K562 (cell line): ENCODE results near the gene RNF187. TPM values are rescaled to one million over a fixed set of nuclear protein-coding genes. Genes with fewer than 3 reads are reported as not detected.

Experiments
- ATAC-seq: fragments of 200-7000 bp; cut with Tn5 transposase; 3 replicates; pipeline ENCODE4 v1.9.1; 2020; ENCODE audit warnings: moderate library complexity
- BruUV-seq: library from RNA; stranded (reverse); fragments of 400-500 nt; replicated peaks from 2 replicates; lab custom pipeline; 2021; lab: Mats Ljungman, UMichigan
- CTCF ChIA-PET: fragments of 300-600 bp; formaldehyde crosslinking; extraction: SDS; loops from one replicate; lab custom pipeline; 2021; ENCODE audit warnings: low intra/inter-chr PET ratio; lab: Yijun Ruan, JAX
- POLR2A ChIA-PET: fragments of 300-600, 350-650 bp; sonication (Branson Sonifier 250); formaldehyde crosslinking; extraction: SDS; loops from one replicate; lab custom pipeline; 2021; ENCODE audit warnings: antibody characterized with exemption, inconsistent platforms; lab: Yijun Ruan, JAX
- DNase-seq, 4 experiments: peaks; one replicate each; pipeline versions ENCODE4 v3.0.0 to v3.0.0-alpha.2; 2011 to 2018; ENCODE audit warnings: low spot score in 3 of 4, mixed read lengths in 3 of 4; ENCODE audit errors: extremely low read depth in 1 of 4
- FAIRE-seq: peaks from 2 replicates; lab custom pipeline; 2011; peaks lifted over from hg19 to GRCh38; lab: Jason Lieb, UNC
- H2AFZ ChIP-seq: 2 replicates; pipeline ENCODE4 v1.6.0; 2011; ENCODE audit warnings: low read depth, low read length, control low read depth, inconsistent platforms
- H3K27ac ChIP-seq: fragments of 200-600 bp; 3 replicates; pipeline ENCODE4 v1.8.0; 2011; ENCODE audit warnings: low read depth, mild to moderate bottlenecking, control low read depth, inconsistent platforms, low read length, moderate library complexity, mixed read lengths; ENCODE audit errors: extremely low read depth
- H3K27me3 ChIP-seq, 2 experiments: fragments of 300-600 bp in 1 of 2; 2 replicates in 1 of 2; 3 replicates in 1 of 2; pipeline versions ENCODE4 v1.6.0 to v1.8.0; 2011; ENCODE audit warnings: inconsistent platforms in 2 of 2, low read length in 2 of 2, mild to moderate bottlenecking in 1 of 2, mixed read lengths in 1 of 2, moderate library complexity in 1 of 2; ENCODE audit not compliant: control insufficient read depth in 2 of 2, insufficient read depth in 2 of 2
- H3K36me3 ChIP-seq: fragments of 300-600 bp; 3 replicates; pipeline ENCODE4 v1.8.0; 2011; ENCODE audit warnings: mild to moderate bottlenecking, low read length, inconsistent platforms; ENCODE audit not compliant: control insufficient read depth, insufficient read depth
- H3K4me1 ChIP-seq, 2 experiments: fragments of 200-600 bp in 1 of 2; replicated peaks in 1 of 2; 2 replicates in 1 of 2; 3 replicates in 1 of 2; pipeline versions ENCODE4 v1.5.1 to v1.8.0; 2011; ENCODE audit warnings: inconsistent platforms in 2 of 2, low read length in 2 of 2, mild to moderate bottlenecking in 1 of 2, mixed read lengths in 1 of 2, moderate library complexity in 1 of 2; ENCODE audit not compliant: control insufficient read depth in 2 of 2, insufficient read depth in 2 of 2
- H3K4me2 ChIP-seq: 2 replicates; pipeline ENCODE4 v1.6.1; 2011; ENCODE audit warnings: low read length, control low read depth, inconsistent platforms, mixed read lengths; ENCODE audit not compliant: insufficient read depth
- H3K4me3 ChIP-seq: fragments of 200-600 bp; sonication (generic), shearing (Covaris generic); 2 replicates; pipeline ENCODE4 v1.5.1; 2016; ENCODE audit warnings: control low read depth, inconsistent platforms
- H3K79me2 ChIP-seq: fragments of 200-600 bp; 3 replicates; pipeline ENCODE4 v1.8.0; 2011; ENCODE audit warnings: low read length, inconsistent platforms; ENCODE audit not compliant: control insufficient read depth, insufficient read depth
- H3K9ac ChIP-seq, 2 experiments: 2 replicates each; pipeline versions ENCODE4 v1.6.0 to v1.6.1; 2011; ENCODE audit warnings: low read depth in 2 of 2, low read length in 2 of 2, control low read depth in 1 of 2, inconsistent platforms in 1 of 2, mild to moderate bottlenecking in 1 of 2, mixed read lengths in 1 of 2; ENCODE audit not compliant: insufficient read depth in 1 of 2
- H3K9me1 ChIP-seq: one replicate; pipeline ENCODE4 v1.6.0; 2011; ENCODE audit warnings: inconsistent platforms, mild to moderate bottlenecking, low read length, moderate library complexity; ENCODE audit not compliant: control insufficient read depth, insufficient read depth
- H3K9me3 ChIP-seq: replicated peaks from 2 replicates; pipeline ENCODE4 v1.5.1; 2011; ENCODE audit warnings: low read depth, low read length, inconsistent platforms; ENCODE audit not compliant: control insufficient read depth, insufficient read depth
- H4K20me1 ChIP-seq: replicated peaks from 2 replicates; pipeline ENCODE4 v1.6.1; 2011; ENCODE audit warnings: low read length, inconsistent platforms, mixed read lengths; ENCODE audit not compliant: control insufficient read depth, insufficient read depth
- BRD9 ChIP-seq: fragments of 450-650 bp; IDR thresholded peaks from 2 replicates; pipeline ENCODE4 v1.6.1; 2018; ENCODE audit warnings: low read depth; ENCODE audit not compliant: partially characterized antibody
- E2F3 ChIP-seq: fragments of 250-450 bp; sonication (Bioruptor Pico); IDR thresholded peaks from 2 replicates; pipeline ENCODE4 v1.4.0; 2020; ENCODE audit warnings: mild to moderate bottlenecking
- E2F8 ChIP-seq: fragments of 450-650 bp; IDR thresholded peaks from 2 replicates; pipeline ENCODE4 v1.7.1; 2018; ENCODE audit warnings: mild to moderate bottlenecking, low read depth; ENCODE audit not compliant: partially characterized antibody
- HOXB6 ChIP-seq: fragments of 250-450 bp; sonication (Bioruptor Pico); IDR thresholded peaks from 2 replicates; pipeline ENCODE4 v1.5.1; 2022; ENCODE audit warnings: mild to moderate bottlenecking, borderline replicate concordance
- MAZ ChIP-seq, 2 experiments: fragments of 450-650 bp in 1 of 2; sonication (generic) in 1 of 2; formaldehyde crosslinking; IDR thresholded peaks in 1 of 2; conservative IDR thresholded peaks in 1 of 2; 2 replicates each; pipeline versions ENCODE4 v1.4.0 to v1.5.0; 2020; ENCODE audit warnings: mild to moderate bottlenecking in 1 of 2, missing genetic modification reagents in 1 of 2
- NR4A1 ChIP-seq, 2 experiments: fragments of 250-450 bp in 1 of 2; fragments of 450-650 bp in 1 of 2; sonication (Bioruptor Pico) in 1 of 2; IDR thresholded peaks; 2 replicates each; pipeline versions ENCODE4 v1.4.0 to v1.6.1; 2016 to 2020; ENCODE audit warnings: mild to moderate bottlenecking in 2 of 2, missing compliant biosample characterization in 1 of 2, missing genetic modification characterization in 1 of 2, moderate library complexity in 1 of 2
- RBM39 ChIP-seq: fragments of 200-400 bp; formaldehyde crosslinking; optimal IDR thresholded peaks from 2 replicates; pipeline ENCODE3; 2018; ENCODE audit warnings: low read depth, low read length
- RERE ChIP-seq: sonication (generic); formaldehyde crosslinking; IDR thresholded peaks from 2 replicates; pipeline ENCODE4 v1.8.0; 2023; ENCODE audit warnings: missing genetic modification reagents, mild to moderate bottlenecking, borderline replicate concordance
- ZC3H8 ChIP-seq: fragments of 450-650 bp; IDR thresholded peaks from 2 replicates; pipeline ENCODE4 v1.6.1; 2017
- ZNF551 ChIP-seq: fragments of 250-450 bp; sonication (Bioruptor Pico); IDR thresholded peaks from 2 replicates; pipeline ENCODE4 v1.5.0; 2021; ENCODE audit warnings: mild to moderate bottlenecking, moderate library complexity
- WGBS: fragments of 100-300 bp; shearing (Covaris generic); methylation state at CpG from one replicate; pipeline ENCODE4 v1.1.6; 2016; ENCODE audit warnings: low coverage, mixed read lengths; ENCODE audit not compliant: insufficient coverage; ENCODE audit errors: missing lambda C conversion rate; 5-methylcytosine and 5-hydroxymethylcytosine counted together
- in situ Hi-C: fragments of 300-500 bp; cut with MboI; formaldehyde crosslinking; loops from 4 replicates; pipeline ENCODE4 v1.15.0; 2018; ENCODE audit warnings: inconsistent platforms, mixed read lengths
- intact Hi-C: fragments of 100-400 bp; cut with micrococcal nuclease; formaldehyde crosslinking; loops from 2 replicates; pipeline ENCODE4 v1.14.2; 2022
- polyA plus RNA-seq, 8 experiments: library from polyadenylated mRNA; depleted of rRNA in 4 of 8; stranded (reverse) in 5 of 8; unstranded in 3 of 8; fragments of >200 nt; fragmentation: Nextera tagmentation in 2 of 8; fragmentation: Illumina TruSeq in 1 of 8; extraction: Ambion mirVana in 2 of 8; extraction: Trizol in 1 of 8; gene quantifications; 2 replicates each; pipeline versions ENCODE4 v1.2.1 to v1.2.3, GENCODE V29; 2011 to 2014; ENCODE audit warnings: inconsistent platforms in 1 of 8, missing spikeins in 1 of 8
- total RNA-seq, 7 experiments: library from RNA; depleted of rRNA in 6 of 7; stranded (reverse); fragments of >200 nt in 6 of 7; fragmentation: Illumina TruSeq in 2 of 7; extraction: Trizol in 2 of 7; gene quantifications; 2 replicates each; pipeline versions ENCODE4 v1.2.1 to v1.2.3, GENCODE V29; 2011 to 2021; ENCODE audit warnings: low replicate concordance in 1 of 7

The RNF187 gene
- total and polyA plus RNA-seq, 9 of the 15 experiments (the other 6 are each of a cell fraction or from before 2014, with no cell fraction given), result 2.3 to 119 (median 41.9) TPM

GRCh38 chr1:228494970-228495853, 8.0 kb downstream of the RNF187 start (continued):
- TF ChIP-seq RBM39 (no peak), E2F8 (peak; percentile 43), ZNF551 (no peak), MAZ (CRISPR knock-in tag; conservative IDR thresholded peaks at IDR 0.05 in 1 of 2, IDR thresholded peaks at IDR 0.05 in 1 of 2) (0 out of 4 replicates have a peak, but pooled peaks of 1 of the 2 experiments have one; percentile 42)

GRCh38 chr1:228496084-228496483, 8.9 kb downstream of the RNF187 start:
- in situ Hi-C loops, result no loop called here
- H3K27ac ChIP-seq, result no peak overlapping the region
- no peaks in the 10 kb centered on the region for H3K9me3 ChIP-seq
- CTCF ChIA-PET, result no interaction called here
- H3K9me1 ChIP-seq, result no peaks in the 10 kb centered on the region
- DNase-seq (no peak), ATAC-seq (no peak), FAIRE-seq (no peak)
- POLR2A ChIA-PET, result interaction anchor here (0.6 to 0.9 kb wide), 2 partner anchors 9 to 20 kb away, joined by 3 to 5 read pairs; no protein-coding TSS in a partner anchor
- no TSS peak for BruUV-seq
- no peak overlapping the region for H3K9ac ChIP-seq
- H3K27me3 ChIP-seq, result no peaks in the 10 kb centered on the region
- H2AFZ ChIP-seq, result no peak overlapping the region
- H3K4me1 ChIP-seq, result peaks cover 7 to 19% of the 10 kb centered on the region in 2 experiments; a peak in 4 of 5 replicates
- 0 out of 3 replicates have a peak, but pooled peaks cover 2% of the 10 kb centered on the region for H3K79me2 ChIP-seq
- H4K20me1 ChIP-seq, result no peaks in the 10 kb centered on the region
- H3K4me2 ChIP-seq, result no peak overlapping the region
- 77% methylated on average over 4 of the region's 4 CpGs for WGBS
- intact Hi-C loops, result no loop called here
- peaks cover 34% of the 10 kb centered on the region; the same call in 2 of the 3 replicates for H3K36me3 ChIP-seq
- no peak overlapping the region for H3K4me3 ChIP-seq
- no peak for TF ChIP-seq ZNF551
- no peak for TF ChIP-seq HOXB6 (CRISPR knock-in tag)
- TF ChIP-seq ZC3H8, result no peak
- no peak for TF ChIP-seq RERE (CRISPR knock-in tag)
- TF ChIP-seq BRD9, result no peak
- TF ChIP-seq NR4A1 (CRISPR knock-in tag; IDR thresholded peaks at IDR 0.05), result no peak
- no peak for TF ChIP-seq NR4A1 (tag; IDR thresholded peaks at IDR 0.05)
- no peak for TF ChIP-seq E2F3 (CRISPR knock-in tag)
